RWPE1 (cell line): ENCODE measurements around the gene SLC9C1.
A peak's percentile ranks its signal among the peaks of the same experiment; 100 is the strongest.

Experiments
- CTCF ChIA-PET: fragments of 350-600 bp; sonication (Branson Sonifier 250); formaldehyde crosslinking; extraction: SDS; loops from one replicate; lab custom pipeline; 2021; lab: Yijun Ruan, JAX
- POLR2A ChIA-PET: fragments of 400-600 bp; formaldehyde crosslinking; extraction: SDS; loops from one replicate; lab custom pipeline; 2020; ENCODE audit warnings: antibody characterized with exemption; ENCODE audit not compliant: low non-redundant PET; lab: Yijun Ruan, JAX
- DNase-seq: peaks from one replicate; pipeline ENCODE4 v3.0.0; 2012; ENCODE audit warnings: low spot score
- H3K27ac ChIP-seq: fragments of 450-650 bp; 2 replicates; pipeline ENCODE4 v1.5.1; 2017
- TF ChIP-seq, protein P1 (sequence below): fragments of 450-650 bp; conservative IDR thresholded peaks from 2 replicates; pipeline ENCODE4 v1.5.1; 2017; ENCODE audit warnings: low read depth, mild to moderate bottlenecking

The SLC9C1 gene

DNA sequence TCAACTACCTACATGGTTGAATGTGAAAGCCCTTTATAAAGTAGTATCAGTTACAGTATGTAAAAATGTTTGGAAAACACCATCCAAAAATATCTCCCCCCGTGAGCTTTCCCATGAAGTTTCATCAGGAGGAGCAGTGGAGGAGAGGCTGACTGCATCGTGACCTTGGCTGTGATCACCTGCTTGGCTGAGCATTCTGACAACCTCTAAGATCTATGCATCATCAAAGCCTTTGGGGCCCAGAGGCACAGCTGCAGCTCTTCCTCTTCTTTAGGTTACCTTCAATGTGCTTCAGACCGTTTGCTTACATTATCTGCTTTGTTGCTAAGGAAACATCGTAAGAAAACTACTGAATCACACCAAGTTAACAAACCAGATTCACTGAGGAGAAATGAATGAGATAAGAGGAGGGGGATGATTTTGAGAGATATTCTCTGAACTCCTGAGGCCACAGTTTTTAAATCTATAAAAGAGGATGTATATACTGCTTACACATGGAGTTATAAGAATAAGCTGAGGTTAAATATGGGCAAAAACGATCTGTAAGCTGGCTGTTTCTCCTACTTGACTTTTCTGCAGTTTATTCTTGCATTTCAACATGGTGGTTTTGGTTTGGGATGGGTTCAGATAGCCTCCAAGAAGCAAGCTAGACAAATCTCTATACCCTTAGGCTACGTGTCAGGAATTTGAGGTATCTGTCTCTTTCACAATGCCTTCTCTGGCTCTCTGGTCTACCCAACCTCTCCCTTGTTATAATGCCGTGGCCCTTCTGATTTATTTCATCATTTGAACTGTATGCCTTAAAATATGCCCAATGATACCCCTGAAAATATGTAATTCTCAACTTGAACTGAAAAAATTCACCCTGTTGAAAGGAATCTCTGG lies 164.9 kb downstream of the SLC9C1 start:
- H3K27ac ChIP-seq = no peak overlapping the region
- ChIA-PET POLR2A (no interaction called here), CTCF (interaction anchor here (0.6 kb wide), 1 partner anchor 1247 kb away, joined by 3 read pairs; no protein-coding TSS in a partner anchor)
- TF ChIP-seq, protein P1, sequence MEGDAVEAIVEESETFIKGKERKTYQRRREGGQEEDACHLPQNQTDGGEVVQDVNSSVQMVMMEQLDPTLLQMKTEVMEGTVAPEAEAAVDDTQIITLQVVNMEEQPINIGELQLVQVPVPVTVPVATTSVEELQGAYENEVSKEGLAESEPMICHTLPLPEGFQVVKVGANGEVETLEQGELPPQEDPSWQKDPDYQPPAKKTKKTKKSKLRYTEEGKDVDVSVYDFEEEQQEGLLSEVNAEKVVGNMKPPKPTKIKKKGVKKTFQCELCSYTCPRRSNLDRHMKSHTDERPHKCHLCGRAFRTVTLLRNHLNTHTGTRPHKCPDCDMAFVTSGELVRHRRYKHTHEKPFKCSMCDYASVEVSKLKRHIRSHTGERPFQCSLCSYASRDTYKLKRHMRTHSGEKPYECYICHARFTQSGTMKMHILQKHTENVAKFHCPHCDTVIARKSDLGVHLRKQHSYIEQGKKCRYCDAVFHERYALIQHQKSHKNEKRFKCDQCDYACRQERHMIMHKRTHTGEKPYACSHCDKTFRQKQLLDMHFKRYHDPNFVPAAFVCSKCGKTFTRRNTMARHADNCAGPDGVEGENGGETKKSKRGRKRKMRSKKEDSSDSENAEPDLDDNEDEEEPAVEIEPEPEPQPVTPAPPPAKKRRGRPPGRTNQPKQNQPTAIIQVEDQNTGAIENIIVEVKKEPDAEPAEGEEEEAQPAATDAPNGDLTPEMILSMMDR = no peak
- peak; percentile 47 for DNase-seq

DNA sequence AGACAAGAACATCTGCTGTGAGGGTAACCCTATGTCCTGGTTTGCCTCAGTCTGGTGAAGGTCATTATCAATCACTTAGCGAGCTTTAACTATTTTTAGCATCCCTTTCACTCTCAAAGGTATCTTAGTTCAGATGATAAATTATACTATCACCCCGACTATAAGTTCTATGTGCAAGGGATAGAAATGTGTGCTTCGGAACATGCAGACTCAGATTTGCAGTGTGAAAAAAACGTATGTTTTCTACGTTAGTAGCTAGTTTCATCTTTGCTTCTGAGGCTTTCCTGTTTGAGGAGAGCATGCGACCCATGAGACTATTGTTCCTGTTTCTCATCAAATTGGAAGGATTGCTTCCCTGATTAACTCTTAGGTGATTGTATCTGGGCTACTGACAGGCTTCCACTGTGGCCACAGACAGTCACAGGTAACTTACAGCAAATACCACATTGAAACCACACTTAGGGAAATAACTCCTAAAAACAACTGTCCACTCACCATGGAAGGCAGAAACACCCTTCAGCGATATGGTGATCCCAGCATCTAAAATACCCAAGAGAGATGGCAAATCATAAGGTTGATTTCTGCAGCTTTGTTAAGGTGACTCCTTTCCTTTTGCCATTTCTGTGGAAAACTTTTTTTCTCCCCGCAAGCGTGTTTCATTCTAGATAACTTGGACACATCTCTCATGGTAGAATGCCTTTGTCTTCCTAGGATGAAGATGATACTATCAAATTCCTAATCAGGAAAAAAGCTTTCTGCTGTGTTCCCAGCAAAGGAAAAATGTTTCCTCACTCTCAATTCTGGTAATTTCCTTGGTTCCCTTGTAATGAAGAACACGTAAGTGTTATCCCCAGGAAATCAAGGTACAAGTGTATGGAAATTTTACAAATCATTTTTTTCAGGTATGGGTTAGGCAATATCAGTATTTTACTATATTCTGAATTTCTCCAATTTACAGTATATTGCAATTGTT lies 166.2 kb downstream of the SLC9C1 start:
- POLR2A ChIA-PET = no interaction called here
- CTCF ChIA-PET = no interaction called here
- H3K27ac ChIP-seq = no peak overlapping the region
- TF ChIP-seq, protein P1 = no peak
- DNase-seq = no peak

DNA sequence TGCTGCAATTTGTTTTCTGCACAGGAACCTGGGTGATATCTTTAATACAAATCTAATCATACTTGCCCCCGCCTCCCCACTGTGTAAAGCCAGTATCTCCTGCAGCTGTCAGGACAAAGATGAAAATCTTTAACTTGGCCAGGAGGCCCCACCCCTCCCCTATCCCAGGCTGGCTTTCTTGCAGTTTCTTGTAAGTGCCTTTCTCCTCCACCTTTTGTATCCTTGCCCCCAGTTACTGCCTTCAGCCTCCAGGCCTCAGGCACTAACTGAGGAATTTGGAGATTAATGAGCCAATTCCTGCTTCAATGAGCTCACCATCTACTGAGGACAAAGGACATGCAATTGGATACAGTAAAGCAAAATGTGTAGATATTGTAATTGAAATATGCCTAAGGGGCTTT lies 167.5 kb downstream of the SLC9C1 start:
- CTCF ChIA-PET = no interaction called here
- POLR2A ChIA-PET = no interaction called here
- DNase-seq = no peak
- TF ChIP-seq, protein P1 = no peak
- H3K27ac ChIP-seq = no peak overlapping the region

DNA sequence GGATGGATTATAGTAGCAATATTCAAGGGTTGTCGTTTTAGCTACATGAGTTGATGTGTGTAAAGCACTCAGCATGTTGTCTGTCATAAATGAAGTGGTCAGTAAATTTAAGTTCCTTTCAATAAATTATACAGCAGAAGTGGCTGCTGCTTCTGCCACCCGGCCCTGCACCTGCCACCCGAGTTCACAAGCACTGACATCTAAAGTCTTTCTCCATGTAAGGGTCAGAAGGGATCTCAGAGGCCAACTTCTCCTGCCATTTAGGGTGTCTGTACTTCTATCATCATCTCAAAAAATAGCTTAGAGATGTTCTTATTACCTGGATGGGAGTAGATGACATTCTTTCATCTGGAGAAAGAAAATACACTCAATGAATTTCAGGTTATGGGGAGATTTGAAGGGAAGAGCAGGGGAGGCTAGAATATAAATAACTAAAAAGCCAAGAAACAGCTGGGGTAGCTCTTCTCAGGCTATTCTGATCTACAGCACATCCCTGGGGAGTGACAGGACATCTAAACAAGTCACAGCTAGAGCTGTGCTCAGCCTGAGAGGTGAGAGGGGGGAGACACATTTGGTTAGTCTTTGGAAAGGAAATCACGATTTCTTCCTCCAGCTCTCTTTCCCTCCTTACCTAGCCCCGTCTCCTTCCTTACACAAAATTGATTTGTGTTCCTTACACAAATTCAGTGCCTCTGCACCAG lies 169.0 kb downstream of the SLC9C1 start:
- DNase-seq = no peak
- H3K27ac ChIP-seq = no peak overlapping the region
- ChIA-PET POLR2A (no interaction called here), CTCF (interaction anchor here (1.3 kb wide), 1 partner anchor 13 kb away, joined by 7 read pairs; no protein-coding TSS in a partner anchor)
- TF ChIP-seq, protein P1 = no peak

DNA sequence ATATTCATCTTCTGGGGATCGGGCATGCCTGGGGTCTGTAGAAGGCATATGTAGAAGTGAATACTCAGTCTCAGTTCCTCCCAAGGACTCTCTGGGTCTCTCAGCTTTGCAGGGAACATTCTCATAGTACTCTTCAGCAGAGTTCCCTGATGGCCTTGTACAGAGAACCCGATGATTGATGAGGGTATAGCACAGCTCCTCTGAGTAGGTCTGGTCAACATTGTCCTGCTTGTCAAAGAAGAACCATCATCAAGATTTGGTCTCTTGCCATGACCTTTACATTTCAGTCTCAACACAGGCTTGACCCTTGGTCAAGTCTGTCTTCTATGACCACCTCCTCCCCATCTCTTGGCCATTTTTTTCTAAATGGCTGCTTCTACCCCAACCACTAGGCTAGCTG lies 170.5 kb downstream of the SLC9C1 start:
- ChIA-PET CTCF (no interaction called here), POLR2A (no interaction called here)
- DNase-seq = no peak
- TF ChIP-seq, protein P1 = no peak
- H3K27ac ChIP-seq = no peak overlapping the region

DNA sequence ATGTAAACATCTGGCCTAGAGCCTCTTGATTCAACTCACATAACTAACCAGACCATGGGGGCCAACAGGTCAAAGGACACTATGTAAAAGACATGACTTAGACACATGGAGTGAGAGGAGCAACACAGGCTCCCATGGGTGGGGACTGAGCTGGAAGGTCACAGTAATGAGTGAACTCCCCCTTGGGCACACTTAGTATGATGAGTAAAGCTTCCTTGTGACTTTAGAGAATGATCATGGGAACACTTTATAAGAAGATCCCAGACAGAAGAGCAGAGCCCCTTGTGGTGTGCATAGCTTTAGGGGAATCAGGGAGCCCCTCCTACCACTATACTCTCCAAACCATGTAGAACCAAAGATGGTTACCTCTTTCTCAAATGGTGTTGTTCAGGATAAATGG lies 171.1 kb downstream of the SLC9C1 start:
- DNase-seq = no peak
- POLR2A ChIA-PET = no interaction called here
- TF ChIP-seq, protein P1 = no peak
- H3K27ac ChIP-seq = no peak overlapping the region
- CTCF ChIA-PET = no interaction called here
